IMR-90 (cell line): ENCODE data around the gene LAMC2. TPM values are rescaled to one million over a fixed set of nuclear protein-coding genes. Genes with fewer than 3 reads are reported as not detected.

Experiments used
- ATAC-seq: fragments of 200-7000 bp; cut with Tn5 transposase; 2 replicates; pipeline ENCODE4 v1.9.1; 2020; ENCODE audit warnings: low read depth, mild to moderate bottlenecking, moderate library complexity
- BruUV-seq: library from RNA; stranded (reverse); fragments of 400-500 nt; replicated peaks from 2 replicates; lab custom pipeline; 2021; lab: Mats Ljungman, UMichigan
- CTCF ChIA-PET: fragments of 300-600 bp; formaldehyde crosslinking; extraction: SDS; loops from one replicate; lab custom pipeline; 2021; ENCODE audit warnings: antibody characterized with exemption; lab: Yijun Ruan, JAX
- POLR2A ChIA-PET: fragments of 300-600 bp; sonication (Branson Sonifier 250); formaldehyde crosslinking; loops from one replicate; lab custom pipeline; 2022; ENCODE audit warnings: antibody characterized with exemption; ENCODE audit not compliant: unreplicated experiment; lab: Charles Lee
- DNase-seq: peaks from one replicate; pipeline ENCODE4 v3.0.0; 2013
- H2AFZ ChIP-seq: replicated peaks from 2 replicates; pipeline ENCODE3; 2013; ENCODE audit warnings: low read length, mild to moderate bottlenecking; ENCODE audit not compliant: poor library complexity
- H2AK5ac ChIP-seq: 2 replicates; pipeline ENCODE4 v1.6.1; 2013; ENCODE audit warnings: low read depth, low read length, inconsistent platforms
- H2AK9ac ChIP-seq: replicated peaks from 2 replicates; pipeline ENCODE3; 2013; ENCODE audit warnings: mild to moderate bottlenecking, low read depth, low read length, moderate library complexity; ENCODE audit not compliant: poor library complexity
- H2BK120ac ChIP-seq: 2 replicates; pipeline ENCODE4 v1.6.1; 2013; ENCODE audit warnings: low read depth, low read length, inconsistent platforms
- H2BK15ac ChIP-seq: 3 replicates; pipeline ENCODE4 v1.6.1; 2013; ENCODE audit warnings: low read depth, low read length, inconsistent platforms
- H2BK20ac ChIP-seq: 2 replicates; pipeline ENCODE4 v1.6.1; 2013; ENCODE audit warnings: low read depth, mild to moderate bottlenecking, inconsistent platforms, low read length, moderate library complexity
- H2BK5ac ChIP-seq: 2 replicates; pipeline ENCODE4 v1.6.1; 2013; ENCODE audit warnings: mild to moderate bottlenecking, low read depth, low read length, inconsistent platforms; ENCODE audit not compliant: poor library complexity, severe bottlenecking
- H3K14ac ChIP-seq: replicated peaks from 2 replicates; pipeline ENCODE4 v1.6.1; 2013; ENCODE audit warnings: low read depth, low read length, inconsistent platforms
- H3K18ac ChIP-seq: 2 replicates; pipeline ENCODE4 v1.6.1; 2013; ENCODE audit warnings: low read depth, low read length, control low read depth
- H3K23ac ChIP-seq: 2 replicates; pipeline ENCODE4 v1.6.1; 2013; ENCODE audit warnings: low read depth, low read length, inconsistent platforms
- H3K27ac ChIP-seq: 2 replicates; pipeline ENCODE4 v1.5.1; 2013; ENCODE audit warnings: mild to moderate bottlenecking, control low read depth, low read length; ENCODE audit not compliant: insufficient read depth
- H3K27me3 ChIP-seq: 2 replicates; pipeline ENCODE4 v1.6.1; 2013; ENCODE audit warnings: low read length; ENCODE audit not compliant: control insufficient read depth, insufficient read depth
- H3K36me3 ChIP-seq: 2 replicates; pipeline ENCODE4 v1.6.1; 2013; ENCODE audit warnings: low read length, mixed read lengths; ENCODE audit not compliant: control insufficient read depth, insufficient read depth
- H3K4ac ChIP-seq: 2 replicates; pipeline ENCODE4 v1.6.1; 2013; ENCODE audit warnings: low read depth, low read length, inconsistent platforms
- H3K4me1 ChIP-seq: 2 replicates; pipeline ENCODE4 v1.6.1; 2013; ENCODE audit warnings: low read length, mixed read lengths; ENCODE audit not compliant: control insufficient read depth, insufficient read depth
- H3K4me2 ChIP-seq: 2 replicates; pipeline ENCODE4 v1.6.1; 2013; ENCODE audit warnings: low read depth, mild to moderate bottlenecking, control low read depth, low read length, moderate library complexity
- H3K4me3 ChIP-seq: 2 replicates; pipeline ENCODE4 v1.5.1; 2013; ENCODE audit warnings: low read depth, mild to moderate bottlenecking, control low read depth, low read length, moderate library complexity; ENCODE audit not compliant: insufficient read depth
- H3K56ac ChIP-seq: 2 replicates; pipeline ENCODE4 v1.6.1; 2013; ENCODE audit warnings: low read length, inconsistent platforms; ENCODE audit not compliant: insufficient read depth; ENCODE audit errors: extremely low read depth
- H3K79me1 ChIP-seq, 2 experiments: 2 replicates each; pipeline ENCODE4 v1.6.1; 2013; ENCODE audit warnings: low read length in 2 of 2, inconsistent platforms in 1 of 2, low read depth in 1 of 2
- H3K9ac ChIP-seq: 2 replicates; pipeline ENCODE4 v1.6.1; 2013; ENCODE audit warnings: low read depth, low read length, control low read depth
- H3K9me1 ChIP-seq: 2 replicates; pipeline ENCODE4 v1.6.1; 2013; ENCODE audit warnings: low read length, inconsistent platforms; ENCODE audit not compliant: insufficient read depth
- H3K9me3 ChIP-seq: 2 replicates; pipeline ENCODE4 v1.6.1; 2013; ENCODE audit warnings: low read length; ENCODE audit not compliant: control insufficient read depth, insufficient read depth
- H4K20me1 ChIP-seq: 2 replicates; pipeline ENCODE4 v1.6.1; 2013; ENCODE audit warnings: low read length, inconsistent platforms; ENCODE audit not compliant: insufficient read depth
- H4K5ac ChIP-seq: 2 replicates; pipeline ENCODE4 v1.6.1; 2013; ENCODE audit warnings: mild to moderate bottlenecking, low read depth, low read length, control low read depth
- H4K8ac ChIP-seq, 2 experiments: 2 replicates each; pipeline ENCODE4 v1.6.1; 2013; ENCODE audit warnings: low read depth in 2 of 2, low read length in 2 of 2, control low read depth in 1 of 2, inconsistent platforms in 1 of 2
- H4K91ac ChIP-seq: 2 replicates; pipeline ENCODE4 v1.6.1; 2013; ENCODE audit warnings: low read depth, low read length, inconsistent platforms; ENCODE audit not compliant: insufficient read depth
- CEBPB ChIP-seq: IDR thresholded peaks from 2 replicates; pipeline ENCODE4 v1.6.1; 2012; ENCODE audit warnings: low read depth, low read length, improper control_type of control experiment
- CHD1 ChIP-seq: IDR thresholded peaks from 2 replicates; pipeline ENCODE4 v1.6.1; 2012; ENCODE audit warnings: low read depth, low read length, improper control_type of control experiment
- FOS ChIP-seq: fragments of 150-350 bp; IDR thresholded peaks from 2 replicates; pipeline ENCODE4 v1.6.1; 2016; ENCODE audit warnings: low read depth, low read length
- POLR2A ChIP-seq: IDR thresholded peaks from 2 replicates; pipeline ENCODE4 v1.6.1; 2012; ENCODE audit warnings: mild to moderate bottlenecking, low read depth, low read length
- RAD21 ChIP-seq: IDR thresholded peaks from 2 replicates; pipeline ENCODE4 v1.6.1; 2012; ENCODE audit warnings: low read length, improper control_type of control experiment
- WGBS, 2 experiments: methylation state at CpG; one replicate each; pipeline versions ENCODE4 v1.1.5 to v1.1.7; 2013; ENCODE audit warnings: missing lambda C conversion rate in 2 of 2; ENCODE audit not compliant: insufficient read length in 1 of 2; ENCODE audit errors: extremely low coverage in 2 of 2; 5-methylcytosine and 5-hydroxymethylcytosine counted together
- dilution Hi-C: fragments of 300-500 bp; cut with HindIII; formaldehyde crosslinking; loops from one replicate; pipeline ENCODE4 v1.14.3; 2018; ENCODE audit warnings: low sequenced_read_pairs; ENCODE audit not compliant: unreplicated experiment
- in situ Hi-C: fragments of 300-500 bp; cut with MboI; formaldehyde crosslinking; loops from 3 replicates; pipeline ENCODE4 v1.14.3; 2019; ENCODE audit warnings: low sequenced_read_pairs, inconsistent platforms, mixed read lengths
- intact Hi-C: fragments of 100-400 bp; cut with micrococcal nuclease; formaldehyde crosslinking; loops from 2 replicates; pipeline ENCODE4 v1.10.0; 2022
- polyA plus RNA-seq, 3 experiments: library from polyadenylated mRNA; depleted of rRNA; stranded (reverse); fragments of >200 nt; gene quantifications; 2 replicates each; pipeline ENCODE4 v1.2.3, GENCODE V29; 2012; ENCODE audit warnings: low replicate concordance in 1 of 3
- total RNA-seq: library from RNA; depleted of rRNA; stranded (reverse); fragments of >200 nt; gene quantifications from 2 replicates; pipeline ENCODE4 v1.2.3, GENCODE V29; 2012
- TF ChIP-seq, protein P1 (sequence below): conservative IDR thresholded peaks from 2 replicates; pipeline ENCODE4 v1.5.1; 2012; ENCODE audit warnings: mild to moderate bottlenecking, low read depth, low read length, improper control_type of control experiment
- TF ChIP-seq, protein P2 (sequence below): fragments of 150-350 bp; IDR thresholded peaks from 2 replicates; pipeline ENCODE4 v1.6.1; 2017; ENCODE audit warnings: mild to moderate bottlenecking, antibody characterized with exemption, low read length, low read depth

LAMC2 gene
- total and polyA plus RNA-seq, 2 of the 4 experiments (the other 2 are of a cell fraction) = 2.3 to 2.8 TPM

DNA sequence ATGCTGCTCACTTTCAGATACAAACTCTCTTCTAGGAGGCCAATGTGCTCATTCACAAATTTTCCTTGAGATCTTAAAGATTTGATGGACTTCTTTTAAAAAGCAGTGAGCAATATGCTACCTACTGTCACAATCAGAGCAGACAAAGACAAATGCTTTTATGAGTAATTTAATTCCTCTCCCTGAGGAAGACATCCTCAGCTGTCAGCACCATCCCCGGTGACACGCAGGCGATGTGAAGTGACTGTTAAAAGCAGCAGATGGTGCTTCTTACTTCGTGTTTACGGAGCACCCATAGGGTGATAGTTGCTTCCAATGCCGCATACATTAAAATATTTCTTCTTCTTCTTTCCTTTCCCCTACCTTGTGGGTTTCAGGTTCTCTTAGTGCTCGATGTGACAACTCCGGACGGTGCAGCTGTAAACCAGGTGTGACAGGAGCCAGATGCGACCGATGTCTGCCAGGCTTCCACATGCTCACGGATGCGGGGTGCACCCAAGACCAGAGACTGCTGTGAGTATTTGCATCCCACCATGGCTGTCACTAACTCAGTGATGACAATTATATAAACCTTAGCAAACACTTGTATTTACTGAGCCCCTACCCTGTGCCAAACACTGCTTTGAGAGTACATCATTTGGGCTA, 29.1 kb downstream of the LAMC2 start:
- Histone ChIP-seq H2BK120ac (no peak overlapping the region), H2BK5ac (no peak overlapping the region), H4K20me1 (no peaks in the 10 kb centered on the region), H3K27me3 (peaks cover 6% of the 10 kb centered on the region; the same call in 1 of the 2 replicates), H3K9ac (no peak overlapping the region), H3K36me3 (no peaks in the 10 kb centered on the region), H3K14ac (no peak overlapping the region), H3K9me3 (no peaks in the 10 kb centered on the region), H3K18ac (no peak overlapping the region), H3K4me3 (no peak overlapping the region), H4K5ac (no peak overlapping the region), H4K8ac (no peak overlapping the region), H3K56ac (no peak overlapping the region), H3K27ac (no peak overlapping the region), H2AK5ac (no peak overlapping the region), H2AFZ (no peak overlapping the region), H2BK15ac (no peak overlapping the region), H3K23ac (no peak overlapping the region), H3K4me1 (peaks cover 4% of the 10 kb centered on the region), H3K79me1 (no peaks in the 10 kb centered on the region), H3K4ac (no peak overlapping the region), H2BK20ac (no peak overlapping the region), H3K4me2 (no peak overlapping the region), H2AK9ac (no peak overlapping the region), H3K9me1 (peaks cover 3% of the 10 kb centered on the region; the same call in 1 of the 2 replicates), H4K91ac (no peak overlapping the region)
- WGBS, 2 experiments = 88% methylated on average over 6 of the region's 13 CpGs; no CpG with 5 or more reads in 1 of the 2 experiments
- no TSS peak for BruUV-seq
- intact Hi-C loops = loop anchor here (5.0 kb wide), 1 partner anchor 38 kb away; no protein-coding TSS in a partner anchor
- dilution Hi-C loops = no loop called here
- ChIA-PET POLR2A (no interaction called here), CTCF (no interaction called here)
- in situ Hi-C loops = no loop called here
- ATAC-seq (no peak), DNase-seq (no peak)
- TF ChIP-seq FOS = no peak
- TF ChIP-seq RAD21 = no peak
- no peak for TF ChIP-seq CHD1
- TF ChIP-seq CEBPB = no peak
- TF ChIP-seq, protein P1, sequence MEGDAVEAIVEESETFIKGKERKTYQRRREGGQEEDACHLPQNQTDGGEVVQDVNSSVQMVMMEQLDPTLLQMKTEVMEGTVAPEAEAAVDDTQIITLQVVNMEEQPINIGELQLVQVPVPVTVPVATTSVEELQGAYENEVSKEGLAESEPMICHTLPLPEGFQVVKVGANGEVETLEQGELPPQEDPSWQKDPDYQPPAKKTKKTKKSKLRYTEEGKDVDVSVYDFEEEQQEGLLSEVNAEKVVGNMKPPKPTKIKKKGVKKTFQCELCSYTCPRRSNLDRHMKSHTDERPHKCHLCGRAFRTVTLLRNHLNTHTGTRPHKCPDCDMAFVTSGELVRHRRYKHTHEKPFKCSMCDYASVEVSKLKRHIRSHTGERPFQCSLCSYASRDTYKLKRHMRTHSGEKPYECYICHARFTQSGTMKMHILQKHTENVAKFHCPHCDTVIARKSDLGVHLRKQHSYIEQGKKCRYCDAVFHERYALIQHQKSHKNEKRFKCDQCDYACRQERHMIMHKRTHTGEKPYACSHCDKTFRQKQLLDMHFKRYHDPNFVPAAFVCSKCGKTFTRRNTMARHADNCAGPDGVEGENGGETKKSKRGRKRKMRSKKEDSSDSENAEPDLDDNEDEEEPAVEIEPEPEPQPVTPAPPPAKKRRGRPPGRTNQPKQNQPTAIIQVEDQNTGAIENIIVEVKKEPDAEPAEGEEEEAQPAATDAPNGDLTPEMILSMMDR = no peak
- TF ChIP-seq POLR2A = no peak
- TF ChIP-seq, protein P2, sequence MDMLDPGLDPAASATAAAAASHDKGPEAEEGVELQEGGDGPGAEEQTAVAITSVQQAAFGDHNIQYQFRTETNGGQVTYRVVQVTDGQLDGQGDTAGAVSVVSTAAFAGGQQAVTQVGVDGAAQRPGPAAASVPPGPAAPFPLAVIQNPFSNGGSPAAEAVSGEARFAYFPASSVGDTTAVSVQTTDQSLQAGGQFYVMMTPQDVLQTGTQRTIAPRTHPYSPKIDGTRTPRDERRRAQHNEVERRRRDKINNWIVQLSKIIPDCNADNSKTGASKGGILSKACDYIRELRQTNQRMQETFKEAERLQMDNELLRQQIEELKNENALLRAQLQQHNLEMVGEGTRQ = no peak
